ENCODE measurements around the gene TNNI3. TPM values are rescaled to one million over a fixed set of nuclear protein-coding genes. Genes with fewer than 3 reads are reported as not detected.

Gene TNNI3
- total RNA-seq, 2 experiments from 2014 or later: 2.6 TPM; not detected in 1

GRCh38 chr19:55165952-55166529 lies 8.5 kb upstream of the TNNI3 start:
- Histone ChIP-seq H3K36me3 (ENCODE audit: insufficient read depth, low read length) (no peaks in the 10 kb centered on the region), H3K9me3 (ENCODE audit: low read length) (no peaks in the 10 kb centered on the region), H3K9me2 (ENCODE audit: insufficient read depth, low read length) (no peaks in the 10 kb centered on the region), H3K27ac (ENCODE audit: low read depth, low read length, poor library complexity, severe bottlenecking) (no peak overlapping the region), H3K4me2 (ENCODE audit: low read length) (peak overlapping the region; percentile 55), H4K20me1 (ENCODE audit: insufficient read depth, low read length) (no peaks in the 10 kb centered on the region), H2AFZ (ENCODE audit: low read length) (peak overlapping the region; percentile 32; the same call in 1 of the 2 replicates), H3K79me2 (ENCODE audit: insufficient read depth, low read depth, low read length) (no peaks in the 10 kb centered on the region), H3K4me1 (ENCODE audit: insufficient read depth, low read length, poor library complexity, severe bottlenecking) (peaks cover 7% of the 10 kb centered on the region), H3K4me3 (ENCODE audit: low read depth, low read length, poor library complexity, severe bottlenecking) (peak overlapping the region; percentile 47)
- peak; percentile 68 for TF ChIP-seq CTCF (conservative IDR thresholded peaks at IDR 0.05; ENCODE audit: low read length)
- no peak for TF ChIP-seq EZH2phosphoT487 (IDR thresholded peaks at IDR 0.05; ENCODE audit: borderline replicate concordance, low read depth, low read length)
- POLR2A ChIA-PET: interaction anchor here (0.5 to 0.8 kb wide), 2 partner anchors 10 to 89 kb away, joined by 3 to 4 read pairs; no protein-coding TSS in a partner anchor
- intact Hi-C loops (cut with micrococcal nuclease; ENCODE audit: unreplicated experiment): loop anchor here (2.0 kb wide), 1 partner anchor 85 kb away; no protein-coding TSS in a partner anchor
- DNase-seq (ENCODE audit: low spot score): peak; percentile 46
- no TSS peak for BruUV-seq (replicated peaks)
- CTCF ChIA-PET (ENCODE audit: unreplicated experiment): no interaction called here

- TF ChIP-seq EZH2phosphoT487 (IDR thresholded peaks at IDR 0.05; ENCODE audit: borderline replicate concordance, low read depth, low read length): no peak
- no peak for TF ChIP-seq CTCF (conservative IDR thresholded peaks at IDR 0.05; ENCODE audit: low read length)
- intact Hi-C loops (cut with micrococcal nuclease; ENCODE audit: unreplicated experiment): loop anchor here (5.0 kb wide), 1 partner anchor 279 kb away; no protein-coding TSS in a partner anchor
- no peaks in the 10 kb centered on the region for H4K20me1 ChIP-seq (ENCODE audit: insufficient read depth, low read length)
- no peak overlapping the region for H2AFZ ChIP-seq (ENCODE audit: low read length)
- ChIA-PET CTCF (ENCODE audit: unreplicated experiment) (interaction anchor here (1.5 kb wide), 1 partner anchor 10 kb away, joined by 3 read pairs; no protein-coding TSS in a partner anchor), POLR2A (no interaction called here)
- H3K36me3 ChIP-seq (ENCODE audit: insufficient read depth, low read length): no peaks in the 10 kb centered on the region
- no peaks in the 10 kb centered on the region for H3K9me3 ChIP-seq (ENCODE audit: low read length)
- H3K4me3 ChIP-seq (ENCODE audit: low read depth, low read length, poor library complexity, severe bottlenecking): no peak overlapping the region
- no peak overlapping the region for H3K4me2 ChIP-seq (ENCODE audit: low read length)
- no peaks in the 10 kb centered on the region for H3K9me2 ChIP-seq (ENCODE audit: insufficient read depth, low read length)
- H3K79me2 ChIP-seq (ENCODE audit: insufficient read depth, low read depth, low read length): no peaks in the 10 kb centered on the region
- H3K27ac ChIP-seq (ENCODE audit: low read depth, low read length, poor library complexity, severe bottlenecking): no peak overlapping the region
- peaks cover 6% of the 10 kb centered on the region for H3K4me1 ChIP-seq (ENCODE audit: insufficient read depth, low read length, poor library complexity, severe bottlenecking)
- no peak for DNase-seq (ENCODE audit: low spot score)
- no TSS peak for BruUV-seq (replicated peaks)
These were observed 4.2 kb upstream of the TNNI3 start for GRCh38 chr19:55161571-55162322.

Data from OCI-LY7 (cell line).